HepG2 (cell line): ENCODE data around the gene DYNC2H1. TPM values are rescaled to one million over a fixed set of nuclear protein-coding genes. Genes with fewer than 3 reads are reported as not detected.
A peak's percentile ranks its signal among the peaks of the same experiment; 100 is the strongest.

Experiments
- IKZF5 ChIP-seq: IDR thresholded peaks from 2 replicates; pipeline ENCODE4 v1.6.1; 2018; ENCODE audit warnings: missing genetic modification reagents, mild to moderate bottlenecking, missing compliant biosample characterization
- KIAA2018 ChIP-seq: sonication (generic); formaldehyde crosslinking; IDR thresholded peaks from 2 replicates; pipeline ENCODE4 v1.5.0; 2020; ENCODE audit warnings: mild to moderate bottlenecking, missing genetic modification reagents, borderline replicate concordance
- NFYC ChIP-seq: IDR thresholded peaks from 2 replicates; pipeline ENCODE4 v1.6.1; 2016; ENCODE audit warnings: missing genetic modification reagents, missing compliant biosample characterization
- POLR2A ChIP-seq, 2 experiments: IDR thresholded peaks; 2 replicates each; pipeline ENCODE4 v1.6.1; 2011; ENCODE audit warnings: low read depth in 2 of 2, low read length in 2 of 2, mild to moderate bottlenecking in 1 of 2, moderate library complexity in 1 of 2; ENCODE audit not compliant: insufficient read depth in 1 of 2
- RARA ChIP-seq: IDR thresholded peaks from 2 replicates; pipeline ENCODE4 v1.6.1; 2016; ENCODE audit warnings: missing genetic modification reagents, missing compliant biosample characterization
- REXO4 ChIP-seq: sonication (generic); formaldehyde crosslinking; IDR thresholded peaks from 2 replicates; pipeline ENCODE4 v1.8.0; 2022; ENCODE audit warnings: missing genetic modification reagents, mild to moderate bottlenecking, borderline replicate concordance
- THAP9 ChIP-seq: sonication (generic); formaldehyde crosslinking; IDR thresholded peaks from 2 replicates; pipeline ENCODE4; 2020; ENCODE audit warnings: missing genetic modification reagents, mild to moderate bottlenecking, borderline replicate concordance
- ZNF235 ChIP-seq: sonication (generic); formaldehyde crosslinking; IDR thresholded peaks from 2 replicates; pipeline ENCODE4 v1.8.1; 2023; ENCODE audit warnings: mild to moderate bottlenecking, missing genetic modification reagents, borderline replicate concordance
- ZNF280D ChIP-seq: sonication (generic); formaldehyde crosslinking; IDR thresholded peaks from 2 replicates; pipeline ENCODE4 v1.5.1; 2020; ENCODE audit warnings: mild to moderate bottlenecking, missing genetic modification reagents
- ZNF3 ChIP-seq: IDR thresholded peaks from 2 replicates; pipeline ENCODE4 v1.7.0; 2017; ENCODE audit warnings: inconsistent platforms
- ZNF670 ChIP-seq: sonication (generic); formaldehyde crosslinking; IDR thresholded peaks from 2 replicates; pipeline ENCODE4 v1.8.0; 2022; ENCODE audit warnings: mild to moderate bottlenecking, missing genetic modification reagents, borderline replicate concordance
- ZNF788 ChIP-seq: sonication (generic); formaldehyde crosslinking; IDR thresholded peaks from 2 replicates; pipeline ENCODE4 v1.5.0; 2020; ENCODE audit warnings: mild to moderate bottlenecking, missing genetic modification reagents, borderline replicate concordance
- polyA plus RNA-seq, 8 experiments: library from polyadenylated mRNA; depleted of rRNA in 3 of 8; stranded (reverse) in 7 of 8; unstranded in 1 of 8; fragments of >200 nt; fragmentation: Illumina TruSeq in 4 of 8; extraction: Trizol in 4 of 8; gene quantifications; 2 replicates each; pipeline versions ENCODE4 v1.2.1 to v1.2.3, GENCODE V29; 2011 to 2016; ENCODE audit warnings: low read depth in 4 of 8, missing spikeins in 1 of 8, mixed read lengths in 1 of 8; ENCODE audit not compliant: insufficient read depth in 1 of 8
- total RNA-seq, 5 experiments: library from RNA; depleted of rRNA; stranded (reverse); fragments of >200 nt; fragmentation: Illumina TruSeq; extraction: Trizol; gene quantifications; 2 replicates each; pipeline ENCODE4 v1.2.3, GENCODE V29; 2016; ENCODE audit warnings: low read depth in 1 of 5

DYNC2H1 gene
- total and polyA plus RNA-seq, 2 of the 13 experiments (the other 11 are each of a cell fraction or from before 2014, with no cell fraction given), result 0.49 to 0.66 TPM

GRCh38 chr11:103091801-103092524 is 17.3 kb upstream of the DYNC2H1 start, which contains the start of gene DCUN1D5 (continued):
- TF ChIP-seq KIAA2018 (CRISPR knock-in tag), result 0 out of 2 replicates have a peak, but pooled peaks have one; percentile 25
- TF ChIP-seq POLR2A (IDR thresholded peaks at IDR 0.05; ENCODE audit: insufficient read depth in 1 of 2, low read depth in 2 of 2, low read length in 2 of 2), result peak; percentile 84 to 90
- TF ChIP-seq IKZF5 (CRISPR knock-in tag), result peak; percentile 56; the same call in 1 of the 2 replicates
- TF ChIP-seq ZNF3 (CRISPR knock-in tag), result no peak
- TF ChIP-seq ZNF280D (CRISPR knock-in tag), result 0 out of 2 replicates have a peak, but pooled peaks have one; percentile 14
- peak; percentile 12; the same call in 1 of the 2 replicates for TF ChIP-seq RARA
- peak; percentile 75; the same call in 1 of the 2 replicates for TF ChIP-seq ZNF235
- peak; percentile 88; the same call in 1 of the 2 replicates for TF ChIP-seq THAP9 (CRISPR knock-in tag)
- TF ChIP-seq NFYC (CRISPR knock-in tag), result peak; percentile 60
- TF ChIP-seq ZNF670, result no peak
- no peak for TF ChIP-seq REXO4 (CRISPR knock-in tag)
- TF ChIP-seq ZNF788 (CRISPR knock-in tag), result peak; percentile 85; the same call in 1 of the 2 replicates
